GM23338 (cell line): Measurements from ENCODE around the gene OR52R1. TPM values are rescaled to one million over a fixed set of nuclear protein-coding genes. Genes with fewer than 3 reads are reported as not detected.

Experiments used
- ATAC-seq: fragments of 200-7000 bp; cut with Tn5 transposase; 3 replicates; pipeline ENCODE4 v1.9.1; 2020
- DNase-seq: peaks from one replicate; pipeline ENCODE4 v3.0.0-alpha.2; 2015; ENCODE audit warnings: low spot score
- H2AFZ ChIP-seq: fragments of 200-600 bp; sonication (generic); 2 replicates; pipeline ENCODE4 v1.8.0; 2016; ENCODE audit warnings: antibody characterized with exemption, mild to moderate bottlenecking, moderate library complexity
- H3F3A ChIP-seq: fragments of 200-600 bp; sonication (generic); replicated peaks from 2 replicates; pipeline ENCODE4 v1.8.0; 2017; ENCODE audit warnings: antibody characterized with exemption, mixed run types, low read depth
- H3K27ac ChIP-seq: fragments of 200-600 bp; sonication (generic); 2 replicates; pipeline ENCODE4 v1.6.1; 2016; ENCODE audit warnings: low read depth
- H3K27me3 ChIP-seq: fragments of 200-600 bp; sonication (generic); 2 replicates; pipeline ENCODE4 v1.8.0; 2016; ENCODE audit warnings: mild to moderate bottlenecking, mixed run types, moderate library complexity; ENCODE audit not compliant: insufficient read depth
- H3K36me3 ChIP-seq: fragments of 200-600 bp; sonication (generic); 2 replicates; pipeline ENCODE4 v1.8.0; 2016; ENCODE audit warnings: mild to moderate bottlenecking; ENCODE audit not compliant: insufficient read depth
- H3K4me1 ChIP-seq: fragments of 200-600 bp; sonication (generic); 2 replicates; pipeline ENCODE4 v1.8.0; 2016; ENCODE audit warnings: mild to moderate bottlenecking, moderate library complexity; ENCODE audit not compliant: insufficient read depth
- H3K4me2 ChIP-seq: fragments of 200-600 bp; sonication (generic); 2 replicates; pipeline ENCODE4 v1.7.1; 2017; ENCODE audit warnings: mixed run types
- H3K4me3 ChIP-seq: fragments of 200-600 bp; sonication (generic); 2 replicates; pipeline ENCODE4 v1.6.1; 2016; ENCODE audit warnings: mixed run types
- H3K79me2 ChIP-seq: fragments of 200-600 bp; sonication (generic); replicated peaks from 2 replicates; pipeline ENCODE4 v1.8.0; 2017; ENCODE audit warnings: mild to moderate bottlenecking; ENCODE audit not compliant: insufficient read depth
- H3K9me2 ChIP-seq: fragments of 200-600 bp; sonication (generic); 2 replicates; pipeline ENCODE4 v1.8.0; 2017; ENCODE audit not compliant: insufficient read depth
- H4K20me1 ChIP-seq: fragments of 200-600 bp; sonication (generic); replicated peaks from 2 replicates; pipeline ENCODE4 v1.8.0; 2017; ENCODE audit warnings: mild to moderate bottlenecking; ENCODE audit not compliant: insufficient read depth
- H3K27ac Mint-ChIP-seq: 2 replicates; pipeline ENCODE4 v1.8.0; 2020; ENCODE audit warnings: inconsistent platforms, mild to moderate bottlenecking, moderate library complexity, mixed read lengths
- H3K27me3 Mint-ChIP-seq: 3 replicates; pipeline ENCODE4 v1.8.0; 2022; ENCODE audit warnings: low read depth, mild to moderate bottlenecking, moderate library complexity, mixed read lengths, inconsistent platforms; ENCODE audit not compliant: insufficient read depth, poor library complexity
- H3K36me3 Mint-ChIP-seq: 3 replicates; pipeline ENCODE4 v1.8.0; 2021; ENCODE audit warnings: low read depth, mild to moderate bottlenecking, inconsistent platforms, moderate library complexity, mixed read lengths
- H3K4me1 Mint-ChIP-seq: 3 replicates; pipeline ENCODE4 v1.8.0; 2020; ENCODE audit warnings: mild to moderate bottlenecking, inconsistent platforms, mixed read lengths
- H3K4me3 Mint-ChIP-seq: 3 replicates; pipeline ENCODE4 v1.8.0; 2021; ENCODE audit warnings: moderate library complexity, mild to moderate bottlenecking, inconsistent platforms, mixed read lengths
- H3K9me3 Mint-ChIP-seq: 3 replicates; pipeline ENCODE4 v1.8.0; 2020; ENCODE audit warnings: moderate library complexity, mild to moderate bottlenecking, inconsistent platforms, mixed read lengths
- CREB1 ChIP-seq: fragments of 250-450 bp; sonication (Bioruptor Pico); IDR thresholded peaks from 2 replicates; pipeline ENCODE4 v1.5.0; 2020; ENCODE audit warnings: low read depth, mild to moderate bottlenecking, moderate library complexity
- CTCF ChIP-seq, 2 experiments: fragments of 200-600 bp in 1 of 2; sonication (generic) in 1 of 2; conservative IDR thresholded peaks; 2 replicates each; pipeline versions ENCODE4 v1.5.1 to v1.6.1; 2016 to 2017; ENCODE audit warnings: antibody characterized with exemption in 2 of 2, low read depth in 2 of 2, mild to moderate bottlenecking in 2 of 2, moderate library complexity in 1 of 2
- ETS1 ChIP-seq: IDR thresholded peaks from 2 replicates; pipeline ENCODE4 v1.6.1; 2016; ENCODE audit warnings: antibody characterized with exemption
- EZH2 ChIP-seq: fragments of 200-600 bp; sonication (generic); IDR thresholded peaks from one replicate; pipeline ENCODE4 v1.8.0; 2017; ENCODE audit warnings: antibody characterized with exemption, mild to moderate bottlenecking, low read depth; ENCODE audit not compliant: unreplicated experiment
- EZH2phosphoT487 ChIP-seq: fragments of 200-600 bp; sonication (generic); IDR thresholded peaks from one replicate; pipeline ENCODE4 v1.8.1; 2018; ENCODE audit warnings: antibody characterized with exemption; ENCODE audit not compliant: unreplicated experiment
- JUNB ChIP-seq: IDR thresholded peaks from one replicate; pipeline ENCODE4 v1.6.1; 2016; ENCODE audit warnings: antibody characterized with exemption; ENCODE audit not compliant: unreplicated experiment
- NANOG ChIP-seq: IDR thresholded peaks from 2 replicates; pipeline ENCODE4 v1.6.1; 2016; ENCODE audit warnings: antibody characterized with exemption, borderline replicate concordance
- POLR2AphosphoS5 ChIP-seq: IDR thresholded peaks from 2 replicates; pipeline ENCODE4 v1.6.1; 2016; ENCODE audit warnings: antibody characterized with exemption, low read depth
- STAT1 ChIP-seq: IDR thresholded peaks from one replicate; pipeline ENCODE4 v1.6.1; 2016; ENCODE audit warnings: antibody characterized with exemption; ENCODE audit not compliant: unreplicated experiment
- ZNF114 ChIP-seq: fragments of 250-450 bp; sonication (Bioruptor Pico); IDR thresholded peaks from 2 replicates; pipeline ENCODE4 v1.5.0; 2020; ENCODE audit warnings: mild to moderate bottlenecking, moderate library complexity
- ZNF331 ChIP-seq: fragments of 250-450 bp; sonication (Bioruptor Pico); IDR thresholded peaks from 2 replicates; pipeline ENCODE4 v1.5.0; 2020; ENCODE audit warnings: low read depth, mild to moderate bottlenecking, moderate library complexity
- ZNF462 ChIP-seq: fragments of 250-450 bp; sonication (Bioruptor Pico); IDR thresholded peaks from 2 replicates; pipeline ENCODE4 v1.5.0; 2020; ENCODE audit warnings: mild to moderate bottlenecking, moderate library complexity
- long read RNA-seq: library from polyadenylated mRNA; unstranded; transcript quantifications from one replicate; pipeline ENCODE4 v2.0.0, GENCODE V29; 2020; ENCODE audit not compliant: unreplicated experiment
- polyA plus RNA-seq: library from polyadenylated mRNA; unstranded; fragments of >200 nt; fragmentation: Nextera tagmentation; extraction: Ambion mirVana; gene quantifications from 2 replicates; pipeline ENCODE4 v1.2.1, GENCODE V29; 2016
- total RNA-seq: library from RNA; depleted of rRNA; stranded (reverse); fragments of >200 nt; shearing (Covaris generic); gene quantifications from 2 replicates; pipeline ENCODE4 v1.2.3, GENCODE V29; 2014; rRNA removed

Gene OR52R1
- total RNA-seq = not detected in 2 replicates
- polyA plus RNA-seq = not detected in 2 replicates
- long read RNA-seq = 0 reads

GRCh38 chr11:4804280-4804679 is at the start of gene OR52R1:
TSS of gene OR52R1 (minus strand) at chr11:4804380. CDS start at chr11:4804380, 0 bp downstream.
- no peak within 1 kb of the TSS for H3K27ac ChIP-seq
- no peaks in the 10 kb centered on the region for H3K27me3 ChIP-seq
- H2AFZ ChIP-seq = no peak within 1 kb of the TSS
- no peaks in the 10 kb centered on the region for H3K36me3 Mint-ChIP-seq
- no peaks in the 10 kb centered on the region for H3K36me3 ChIP-seq
- no peaks in the 10 kb centered on the region for H3K4me1 ChIP-seq
- no peaks in the 10 kb centered on the region for H3K27me3 Mint-ChIP-seq
- H3F3A ChIP-seq = no peaks in the 10 kb centered on the region
- DNase-seq = no peak
- no peak within 1 kb of the TSS for H3K27ac Mint-ChIP-seq
- no peaks in the 10 kb centered on the region for H3K9me3 Mint-ChIP-seq
- H3K4me3 ChIP-seq = no peak within 1 kb of the TSS
- TF ChIP-seq ETS1 = no peak
- TF ChIP-seq EZH2 = no peak
- TF ChIP-seq EZH2phosphoT487 = no peak
- no peak for TF ChIP-seq POLR2AphosphoS5
- no peak for TF ChIP-seq NANOG
- no peak for TF ChIP-seq ZNF331 (CRISPR knock-in tag)
- H3K4me2 ChIP-seq = no peak within 1 kb of the TSS
- no peaks in the 10 kb centered on the region for H3K79me2 ChIP-seq
- 0 out of 2 replicates have a peak, but pooled peaks cover 9% of the 10 kb centered on the region for H3K9me2 ChIP-seq
- ATAC-seq = no peak
- no peaks in the 10 kb centered on the region for H3K4me1 Mint-ChIP-seq
- no peak within 1 kb of the TSS for H3K4me3 Mint-ChIP-seq
- no peaks in the 10 kb centered on the region for H4K20me1 ChIP-seq

- Histone ChIP-seq H3K4me3 (no peak overlapping the region), H3K9me2 (0 out of 2 replicates have a peak, but pooled peaks cover 4% of the 10 kb centered on the region), H3K36me3 (no peaks in the 10 kb centered on the region), H3K27ac (no peak overlapping the region), H2AFZ (no peak overlapping the region), H3K27me3 (no peaks in the 10 kb centered on the region), H3K79me2 (no peaks in the 10 kb centered on the region), H3K4me1 (no peaks in the 10 kb centered on the region), H3F3A (no peaks in the 10 kb centered on the region), H3K4me2 (no peak overlapping the region), H4K20me1 (no peaks in the 10 kb centered on the region)
- H3K27ac Mint-ChIP-seq = no peak overlapping the region
- no peak overlapping the region for H3K4me3 Mint-ChIP-seq
- ATAC-seq (no peak), DNase-seq (no peak)
- no peaks in the 10 kb centered on the region for H3K27me3 Mint-ChIP-seq
- peaks cover 3% of the 10 kb centered on the region; the same call in 1 of the 3 replicates for H3K9me3 Mint-ChIP-seq
- H3K36me3 Mint-ChIP-seq = no peaks in the 10 kb centered on the region
- no peaks in the 10 kb centered on the region for H3K4me1 Mint-ChIP-seq
- no peak for TF ChIP-seq NANOG
- TF ChIP-seq CREB1 = no peak
- TF ChIP-seq STAT1 = no peak
- TF ChIP-seq ZNF462 (CRISPR knock-in tag) = no peak
- no peak for TF ChIP-seq ZNF114 (CRISPR knock-in tag)
- TF ChIP-seq POLR2AphosphoS5 = no peak
- no peak for TF ChIP-seq CTCF (conservative IDR thresholded peaks at IDR 0.05; ENCODE audit: low read depth in 2 of 2)
- TF ChIP-seq JUNB = no peak
- TF ChIP-seq ZNF331 (CRISPR knock-in tag) = no peak
- no peak for TF ChIP-seq EZH2phosphoT487
- TF ChIP-seq EZH2 = no peak
Observed at GRCh38 chr11:4851033-4851432, 46.9 kb upstream of the OR52R1 start.
